ENCODE results near the gene TSPAN32. TPM values are rescaled to one million over a fixed set of nuclear protein-coding genes. Genes with fewer than 3 reads are reported as not detected.

The TSPAN32 gene
- total RNA-seq, 1 donor from 2014 or later = not detected

DNA sequence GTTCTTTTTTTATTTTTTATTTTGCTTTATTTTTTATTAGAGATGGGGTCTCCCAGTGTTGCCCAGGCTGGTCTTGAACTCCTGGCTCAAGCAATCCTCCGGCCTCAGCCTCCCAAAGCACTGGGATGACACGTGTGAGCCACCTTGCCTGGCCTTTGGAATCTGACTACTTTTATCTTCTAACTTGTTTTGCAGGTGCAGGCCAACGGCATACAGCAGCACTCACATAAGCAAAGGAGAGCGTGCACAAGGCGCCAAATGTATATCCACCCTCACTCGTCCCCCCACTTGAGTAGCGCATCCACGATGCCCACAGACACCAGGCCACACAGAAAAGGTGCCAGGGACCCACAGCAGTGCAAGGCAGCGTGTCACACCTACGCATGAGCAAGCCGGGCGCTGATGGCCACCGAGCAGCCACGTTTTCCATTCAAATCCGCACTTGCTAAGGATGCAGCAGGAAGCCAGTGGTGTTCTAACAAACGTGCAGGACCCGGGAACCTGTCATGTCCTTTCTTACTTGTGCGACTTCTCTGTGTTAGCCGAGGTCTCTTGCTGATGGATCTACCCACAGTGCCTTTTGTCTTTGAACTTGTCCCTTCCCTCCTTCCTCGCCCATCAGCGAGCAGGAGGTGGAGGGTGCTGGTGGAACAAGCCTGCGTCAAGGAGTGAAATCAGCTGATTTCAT lies 37.3 kb upstream of the TSPAN32 start:
- H3K27ac Mint-ChIP-seq (ENCODE audit: unreplicated experiment) = no peak overlapping the region
- no peak for DNase-seq
- H3K27me3 Mint-ChIP-seq (ENCODE audit: unreplicated experiment) = peaks cover 17% of the 10 kb centered on the region
- H3K36me3 Mint-ChIP-seq (ENCODE audit: unreplicated experiment) = no peaks in the 10 kb centered on the region
- H3K4me1 Mint-ChIP-seq (ENCODE audit: low read depth, unreplicated experiment) = no peaks in the 10 kb centered on the region
- TF ChIP-seq, protein P1, sequence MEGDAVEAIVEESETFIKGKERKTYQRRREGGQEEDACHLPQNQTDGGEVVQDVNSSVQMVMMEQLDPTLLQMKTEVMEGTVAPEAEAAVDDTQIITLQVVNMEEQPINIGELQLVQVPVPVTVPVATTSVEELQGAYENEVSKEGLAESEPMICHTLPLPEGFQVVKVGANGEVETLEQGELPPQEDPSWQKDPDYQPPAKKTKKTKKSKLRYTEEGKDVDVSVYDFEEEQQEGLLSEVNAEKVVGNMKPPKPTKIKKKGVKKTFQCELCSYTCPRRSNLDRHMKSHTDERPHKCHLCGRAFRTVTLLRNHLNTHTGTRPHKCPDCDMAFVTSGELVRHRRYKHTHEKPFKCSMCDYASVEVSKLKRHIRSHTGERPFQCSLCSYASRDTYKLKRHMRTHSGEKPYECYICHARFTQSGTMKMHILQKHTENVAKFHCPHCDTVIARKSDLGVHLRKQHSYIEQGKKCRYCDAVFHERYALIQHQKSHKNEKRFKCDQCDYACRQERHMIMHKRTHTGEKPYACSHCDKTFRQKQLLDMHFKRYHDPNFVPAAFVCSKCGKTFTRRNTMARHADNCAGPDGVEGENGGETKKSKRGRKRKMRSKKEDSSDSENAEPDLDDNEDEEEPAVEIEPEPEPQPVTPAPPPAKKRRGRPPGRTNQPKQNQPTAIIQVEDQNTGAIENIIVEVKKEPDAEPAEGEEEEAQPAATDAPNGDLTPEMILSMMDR (IDR thresholded peaks at IDR 0.05; ENCODE audit: partially characterized antibody, unreplicated experiment) = no peak
- no peak overlapping the region for H3K4me3 Mint-ChIP-seq (ENCODE audit: unreplicated experiment)
- H3K9me3 Mint-ChIP-seq (ENCODE audit: unreplicated experiment) = no peaks in the 10 kb centered on the region

DNA sequence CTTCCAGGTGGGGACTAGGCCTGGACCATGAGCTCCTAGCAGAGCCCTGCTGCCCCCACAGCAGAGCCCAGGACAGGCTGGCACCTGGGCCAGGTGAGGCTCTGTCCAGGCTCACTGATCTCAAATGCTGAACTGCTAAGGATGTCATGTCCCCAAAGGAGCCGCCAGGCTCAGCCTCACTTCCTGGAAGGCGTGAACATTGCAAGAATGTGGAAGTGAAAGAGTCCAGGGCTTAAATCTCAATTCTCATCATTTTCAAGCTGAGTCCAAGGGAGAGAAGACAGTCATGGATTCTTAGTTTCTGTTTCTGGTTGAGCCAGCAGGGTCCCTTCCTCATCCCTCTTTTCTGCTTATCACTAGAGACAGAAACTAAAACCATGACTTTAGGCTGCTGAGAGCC lies 36.4 kb upstream of the TSPAN32 start:
- H3K27ac Mint-ChIP-seq (ENCODE audit: unreplicated experiment) = no peak overlapping the region
- no peaks in the 10 kb centered on the region for H3K9me3 Mint-ChIP-seq (ENCODE audit: unreplicated experiment)
- no peaks in the 10 kb centered on the region for H3K36me3 Mint-ChIP-seq (ENCODE audit: unreplicated experiment)
- H3K27me3 Mint-ChIP-seq (ENCODE audit: unreplicated experiment) = peaks cover 14% of the 10 kb centered on the region
- DNase-seq = no peak
- TF ChIP-seq, protein P1 (IDR thresholded peaks at IDR 0.05; ENCODE audit: partially characterized antibody, unreplicated experiment) = no peak
- H3K4me3 Mint-ChIP-seq (ENCODE audit: unreplicated experiment) = no peak overlapping the region
- no peaks in the 10 kb centered on the region for H3K4me1 Mint-ChIP-seq (ENCODE audit: low read depth, unreplicated experiment)

DNA sequence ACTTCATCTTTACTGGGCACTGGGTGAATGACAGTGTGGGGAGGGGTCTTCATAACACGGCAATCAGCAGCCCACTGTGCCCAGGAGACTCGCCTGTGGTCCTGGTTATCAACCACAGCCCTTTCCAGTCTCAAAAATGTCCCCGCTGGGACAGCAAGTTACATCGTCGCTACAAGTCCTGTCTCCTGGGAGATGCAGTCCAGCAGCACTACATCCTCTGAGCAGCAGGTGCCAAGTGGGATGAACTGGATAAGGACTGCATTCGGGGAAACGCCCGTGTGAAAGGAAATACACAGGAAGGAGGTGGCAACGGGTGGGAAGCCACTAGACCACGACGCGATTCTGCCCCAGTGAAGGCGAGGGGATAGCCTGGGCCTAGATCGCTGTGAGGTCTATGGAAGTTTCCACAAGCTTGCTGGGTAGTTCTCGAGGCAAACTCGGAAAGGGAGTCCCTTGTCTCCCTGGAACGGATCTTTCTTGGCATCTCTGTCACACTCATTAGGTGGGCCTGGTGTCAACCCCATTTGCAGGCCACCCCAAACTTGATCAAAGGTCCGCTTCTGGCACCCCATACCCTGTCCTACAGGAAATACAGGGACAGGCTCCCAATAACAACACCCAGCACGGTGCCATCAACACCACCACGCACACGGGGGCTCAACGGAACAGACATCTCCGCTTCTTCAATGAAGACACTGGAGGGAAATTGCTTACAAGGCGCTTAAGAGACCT lies 35.8 kb upstream of the TSPAN32 start:
- Mint-ChIP-seq H3K4me3 (ENCODE audit: unreplicated experiment) (no peak overlapping the region), H3K36me3 (ENCODE audit: unreplicated experiment) (no peaks in the 10 kb centered on the region), H3K4me1 (ENCODE audit: low read depth, unreplicated experiment) (peaks cover 2% of the 10 kb centered on the region), H3K9me3 (ENCODE audit: unreplicated experiment) (no peaks in the 10 kb centered on the region), H3K27me3 (ENCODE audit: unreplicated experiment) (peaks cover 16% of the 10 kb centered on the region), H3K27ac (ENCODE audit: unreplicated experiment) (no peak overlapping the region)
- TF ChIP-seq, protein P1 (IDR thresholded peaks at IDR 0.05; ENCODE audit: partially characterized antibody, unreplicated experiment) = no peak
- DNase-seq = no peak

DNA sequence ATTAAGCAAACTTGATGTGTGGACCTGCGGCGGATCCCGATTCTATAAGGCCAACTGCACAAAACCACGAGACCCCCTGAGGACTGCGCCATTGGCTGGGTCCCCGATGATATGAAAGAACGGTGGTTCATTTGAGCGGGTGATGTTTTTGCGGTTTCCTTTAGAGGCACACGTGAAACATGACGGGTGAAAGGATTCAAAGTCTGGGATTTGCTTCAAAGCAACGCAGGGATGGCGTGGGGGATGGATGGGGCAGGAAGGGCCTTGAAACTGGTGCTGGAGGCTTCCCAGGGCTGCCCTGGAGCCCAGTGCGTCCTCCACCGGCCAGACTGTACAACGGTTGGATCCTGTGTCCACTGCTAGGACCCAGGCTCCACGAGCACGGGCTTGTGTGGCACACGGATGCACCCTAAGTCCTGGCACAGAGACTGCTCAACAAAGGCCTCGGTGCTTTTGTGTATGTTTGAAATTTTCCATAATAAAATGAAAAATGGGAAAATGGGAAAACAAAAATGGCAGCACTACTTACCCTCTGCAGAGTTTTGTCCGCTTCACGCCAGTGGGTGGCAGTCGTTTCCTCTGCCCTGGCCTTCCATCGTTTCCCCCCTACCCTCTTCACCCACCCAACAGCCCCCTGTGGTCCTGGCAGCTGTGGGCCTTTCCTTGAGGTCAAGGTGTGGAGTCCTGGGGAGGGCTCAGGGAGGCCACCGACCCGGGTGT lies 35.1 kb upstream of the TSPAN32 start:
- DNase-seq = no peak
- TF ChIP-seq, protein P1 (IDR thresholded peaks at IDR 0.05; ENCODE audit: partially characterized antibody, unreplicated experiment) = no peak
- Mint-ChIP-seq H3K27ac (ENCODE audit: unreplicated experiment) (no peak overlapping the region), H3K9me3 (ENCODE audit: unreplicated experiment) (no peaks in the 10 kb centered on the region), H3K4me3 (ENCODE audit: unreplicated experiment) (no peak overlapping the region), H3K27me3 (ENCODE audit: unreplicated experiment) (peaks cover 19% of the 10 kb centered on the region), H3K36me3 (ENCODE audit: unreplicated experiment) (no peaks in the 10 kb centered on the region), H3K4me1 (ENCODE audit: low read depth, unreplicated experiment) (peaks cover 2% of the 10 kb centered on the region)
